Measurements from ENCODE around the gene SASH1. TPM values are rescaled to one million over a fixed set of nuclear protein-coding genes. Genes with fewer than 3 reads are reported as not detected.

Gene SASH1
- total and polyA plus RNA-seq, 2 donors (not counting 3 experiments of a cell fraction or from before 2014, with no cell fraction given) = 18.5 to 103 TPM

GRCh38 chr6:148324297-148324985, 18.2 kb upstream of the SASH1 start:
- CTCF ChIA-PET = interaction anchor here (0.8 to 1.3 kb wide), 4 partner anchors 9 to 144 kb away, joined by 3 read pairs; no protein-coding TSS in a partner anchor
- DNase-seq (ENCODE audit: low read depth, low spot score) = peak; percentile 29

More at GRCh38 chr6:148324297-148324985, 18.2 kb upstream of the SASH1 start:
- FAIRE-seq = no peak
- H3K79me2 ChIP-seq (ENCODE audit: control insufficient read depth, insufficient read depth, low read length) = no peaks in the 10 kb centered on the region
- no peak overlapping the region for H2AFZ ChIP-seq (ENCODE audit: low read depth, low read length)
- peaks cover 19% of the 10 kb centered on the region for H3K4me1 ChIP-seq (ENCODE audit: control insufficient read depth, extremely low read depth, insufficient read depth, low read length)
- H3K4me3 ChIP-seq (replicated peaks in 1 of 3; ENCODE audit: insufficient read depth in 1 of 3, low read depth in 1 of 3, low read length in 3 of 3) = no peak overlapping the region
- H3K27me3 ChIP-seq (ENCODE audit: control insufficient read depth in 2 of 2, insufficient read depth in 2 of 2, low read length in 2 of 2) = no peaks in the 10 kb centered on the region
- peak overlapping the region; percentile 22 for H3K4me2 ChIP-seq (ENCODE audit: insufficient read depth, low read length)
- POLR2A ChIA-PET = no interaction called here
- no peaks in the 10 kb centered on the region for H3K9me1 ChIP-seq (replicated peaks; ENCODE audit: control insufficient read depth, extremely low read depth, insufficient read depth, low read length)
- TF ChIP-seq GATA2 (IDR thresholded peaks at IDR 0.05; ENCODE audit: insufficient read depth, insufficient read length, low read depth, low read length) = no peak
- peak; percentile 21 for TF ChIP-seq FOS (IDR thresholded peaks at IDR 0.05; ENCODE audit: borderline replicate concordance, insufficient read depth, low read length)
- no peak for TF ChIP-seq MYC (IDR thresholded peaks at IDR 0.05; ENCODE audit: low read depth, low read length)
- no peak for TF ChIP-seq CTCF (IDR thresholded peaks at IDR 0.05; ENCODE audit: extremely low read depth in 1 of 2, insufficient read depth in 1 of 2, low read depth in 1 of 2, low read length in 2 of 2)
- TF ChIP-seq POLR2A (IDR thresholded peaks at IDR 0.05; ENCODE audit: low read depth, low read length) = no peak
- no peak for TF ChIP-seq JUN (IDR thresholded peaks at IDR 0.05; ENCODE audit: borderline replicate concordance, insufficient read depth, insufficient read length, low read depth)
- no peak for TF ChIP-seq MAX (IDR thresholded peaks at IDR 0.05; ENCODE audit: insufficient read depth, insufficient read length)
- no peak for TF ChIP-seq EZH2 (IDR thresholded peaks at IDR 0.05; ENCODE audit: borderline replicate concordance, low read depth, low read length, severe bottlenecking)
- H3K27ac ChIP-seq (ENCODE audit: insufficient read depth, low read depth, low read length) = peak overlapping the region; percentile 38
- peak overlapping the region; percentile 33 for H3K9ac ChIP-seq (replicated peaks; ENCODE audit: extremely low read depth, insufficient read depth, low read length)
- H3K9me3 ChIP-seq (replicated peaks; ENCODE audit: control insufficient read depth, insufficient read depth, low read length) = no peaks in the 10 kb centered on the region
- intact Hi-C loops (cut with micrococcal nuclease) (no loop called here), dilution Hi-C loops (cut with MboI; ENCODE audit: extremely low pct_ligation_motif_present, low sequenced_read_pairs) (no loop called here)
- no peaks in the 10 kb centered on the region for H3K36me3 ChIP-seq (ENCODE audit: control insufficient read depth in 2 of 2, extremely low read depth in 1 of 2, insufficient read depth in 2 of 2, low read length in 2 of 2)
- no peaks in the 10 kb centered on the region for H4K20me1 ChIP-seq (replicated peaks; ENCODE audit: control insufficient read depth, extremely low read depth, insufficient read depth, low read length)
- BruUV-seq (replicated peaks) = no TSS peak

Data from endothelial cell of umbilical vein (primary cell).